Measurements from ENCODE around the gene SNAPIN. TPM values are rescaled to one million over a fixed set of nuclear protein-coding genes. Genes with fewer than 3 reads are reported as not detected.

The SNAPIN gene, protein sequence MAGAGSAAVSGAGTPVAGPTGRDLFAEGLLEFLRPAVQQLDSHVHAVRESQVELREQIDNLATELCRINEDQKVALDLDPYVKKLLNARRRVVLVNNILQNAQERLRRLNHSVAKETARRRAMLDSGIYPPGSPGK
- 42.6 TPM for polyA plus RNA-seq (2013, experiment 1 of 2; ENCODE audit: insufficient read length)
- polyA plus RNA-seq (2013, experiment 2 of 2; ENCODE audit: insufficient read length): 39.0 TPM

DNA sequence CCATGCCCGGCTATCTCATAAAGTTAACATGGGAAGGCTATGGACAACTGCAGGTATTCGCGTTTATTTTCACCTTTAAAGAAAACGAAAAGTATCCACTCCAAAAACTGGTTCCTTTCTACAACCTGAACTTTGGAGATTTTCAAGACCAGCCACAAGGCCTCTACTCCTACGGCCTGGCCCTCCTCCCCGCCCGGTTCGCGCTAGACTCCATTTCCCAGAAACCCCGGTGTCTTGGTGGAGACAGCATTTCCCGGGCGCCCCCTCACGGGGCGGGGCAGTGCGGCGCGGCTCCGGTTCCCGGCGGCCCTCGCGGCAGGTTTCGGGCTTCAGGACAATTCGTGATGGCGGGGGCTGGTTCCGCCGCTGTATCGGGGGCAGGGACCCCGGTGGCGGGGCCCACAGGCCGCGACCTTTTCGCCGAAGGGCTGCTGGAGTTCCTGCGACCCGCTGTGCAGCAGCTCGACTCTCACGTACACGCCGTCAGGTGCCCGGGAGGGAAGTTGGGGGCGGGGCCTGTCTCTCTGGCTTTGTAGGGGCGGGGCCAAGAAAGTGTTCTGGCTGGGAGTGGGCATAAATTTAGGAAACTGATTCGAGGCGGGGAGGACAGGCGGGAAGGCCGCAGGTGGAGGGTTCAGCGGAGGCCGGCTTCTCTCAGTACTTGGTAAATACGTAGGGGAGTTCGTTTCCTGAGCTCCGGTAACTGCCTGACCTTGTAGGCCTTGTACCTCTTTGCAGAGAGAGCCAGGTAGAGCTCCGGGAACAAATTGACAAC, at the start of gene SNAPIN:
TSS of gene SNAPIN (plus strand) at position 304 of the 775 bp plus-strand sequence. CDS start at position 345, 41 bp downstream.
- peak; percentile 92 for DNase-seq

DNA sequence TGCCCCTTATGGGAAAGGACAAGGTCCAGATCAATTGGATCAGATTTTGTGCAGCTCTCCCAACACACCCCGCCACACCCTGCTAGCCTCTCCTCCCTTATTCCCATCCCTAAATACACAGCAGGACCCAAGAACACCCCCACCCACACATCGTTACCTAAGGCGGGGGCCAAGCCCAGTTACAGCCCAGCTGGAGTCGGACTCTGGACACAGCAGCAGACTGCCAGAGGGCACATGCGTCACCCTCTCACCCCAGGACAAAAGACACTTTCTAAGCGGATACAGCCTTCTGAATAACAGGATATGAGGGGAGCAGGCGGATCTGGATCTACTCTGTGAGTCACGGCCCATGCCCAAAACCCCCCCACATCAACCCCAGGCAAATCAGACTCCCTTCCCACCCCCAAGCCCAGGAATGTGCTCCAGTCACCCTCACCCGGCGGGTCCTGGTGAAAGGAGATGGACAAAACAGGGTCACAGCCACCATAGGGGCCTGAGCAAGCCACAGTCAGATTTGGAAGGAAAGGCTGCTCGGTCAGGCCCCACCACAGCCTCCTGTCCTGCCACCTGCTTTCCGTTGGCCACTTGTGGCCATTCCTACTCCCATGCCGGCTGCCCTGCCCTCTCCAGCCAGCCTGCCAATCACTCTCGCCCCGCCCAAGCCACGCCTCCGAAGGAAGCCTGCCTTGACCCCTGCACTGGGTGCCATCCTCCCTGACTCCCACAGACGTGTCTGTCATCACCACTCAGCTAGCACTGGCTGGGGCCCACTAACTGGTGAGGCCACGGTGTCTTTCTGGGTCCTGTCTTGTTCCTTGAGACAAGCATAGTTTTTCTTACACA, 49.5 kb upstream of the SNAPIN start:
- peak; percentile 97 for DNase-seq

DNA sequence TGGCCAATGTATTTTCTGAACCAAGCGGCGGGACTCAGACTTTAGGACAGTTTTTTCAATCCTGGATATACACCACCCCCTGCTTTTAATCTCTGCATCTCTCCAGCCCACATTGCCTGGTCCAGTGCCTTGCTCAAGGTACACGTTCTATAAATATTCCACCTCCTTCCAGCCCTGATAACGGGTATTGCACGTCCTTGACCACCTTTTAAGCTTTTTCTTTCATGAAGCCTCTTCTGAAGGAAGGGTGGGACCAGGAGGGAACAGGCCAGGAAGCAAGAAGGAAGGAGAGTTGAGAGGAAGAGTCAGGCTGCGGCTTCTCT, 49.0 kb upstream of the SNAPIN start:
- DNase-seq: no peak

DNA sequence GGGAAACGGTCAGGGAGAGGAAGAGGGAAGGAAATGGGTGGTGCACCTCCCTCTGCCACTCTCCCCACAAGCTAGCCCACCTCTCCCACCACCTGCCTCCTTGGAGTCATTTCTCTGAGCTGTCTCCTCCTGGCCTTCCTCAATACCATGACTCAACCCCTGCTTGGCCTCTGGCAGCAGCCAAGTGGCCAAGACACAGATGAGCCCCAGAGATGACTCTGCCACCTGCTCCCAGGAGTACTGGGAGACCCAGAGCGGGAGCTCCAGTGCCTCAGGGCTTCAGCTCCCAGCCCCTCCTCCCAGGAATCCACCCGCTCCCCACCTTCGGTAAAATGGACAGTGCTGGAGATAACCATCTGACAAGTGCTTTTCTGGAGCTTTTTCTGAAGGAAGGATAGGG, 48.2 kb upstream of the SNAPIN start:
- no peak for DNase-seq

DNA sequence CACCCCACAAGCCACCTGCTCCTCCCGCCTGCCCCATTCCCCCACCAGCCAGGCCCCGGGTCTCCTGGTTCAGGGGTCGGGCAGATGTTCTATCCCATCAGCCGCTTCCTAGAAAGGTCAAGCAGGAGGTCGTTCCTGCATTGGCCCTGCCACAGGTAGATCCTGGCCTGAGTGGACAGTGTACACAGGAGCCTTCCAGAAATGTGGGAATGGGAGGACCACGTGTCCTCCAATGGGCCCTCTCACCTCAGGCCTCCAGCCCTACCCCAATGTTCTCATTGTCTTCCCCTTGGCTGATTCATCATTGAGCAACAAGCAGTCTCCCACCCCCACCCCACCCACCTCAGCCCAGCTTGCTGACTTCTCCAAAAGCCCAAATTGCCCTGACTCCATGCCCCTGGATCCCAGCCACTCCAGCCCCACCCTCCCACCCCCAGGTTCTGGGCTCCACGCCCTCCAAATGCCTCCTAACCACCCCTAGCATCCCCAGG, 47.6 kb upstream of the SNAPIN start:
- DNase-seq: no peak

DNA sequence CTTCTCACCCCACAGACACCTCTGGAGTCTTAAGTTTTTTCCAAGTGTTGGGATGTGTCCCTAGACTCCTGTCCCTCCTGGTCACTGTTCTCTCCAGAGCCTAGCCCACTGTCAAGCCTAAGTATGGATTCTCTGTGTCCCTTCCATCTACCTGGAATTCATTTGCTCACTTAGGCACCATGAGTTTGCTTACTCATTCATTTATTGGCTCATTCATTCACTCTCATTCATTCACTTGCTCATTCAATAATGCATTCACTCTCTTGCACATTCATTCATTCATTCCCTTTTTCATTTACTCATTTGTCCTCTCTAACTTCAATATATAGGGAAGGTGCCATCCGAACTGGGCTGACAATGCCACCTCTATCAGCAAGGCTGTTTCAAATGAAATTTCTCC, 47.1 kb upstream of the SNAPIN start:
- DNase-seq: no peak

DNA sequence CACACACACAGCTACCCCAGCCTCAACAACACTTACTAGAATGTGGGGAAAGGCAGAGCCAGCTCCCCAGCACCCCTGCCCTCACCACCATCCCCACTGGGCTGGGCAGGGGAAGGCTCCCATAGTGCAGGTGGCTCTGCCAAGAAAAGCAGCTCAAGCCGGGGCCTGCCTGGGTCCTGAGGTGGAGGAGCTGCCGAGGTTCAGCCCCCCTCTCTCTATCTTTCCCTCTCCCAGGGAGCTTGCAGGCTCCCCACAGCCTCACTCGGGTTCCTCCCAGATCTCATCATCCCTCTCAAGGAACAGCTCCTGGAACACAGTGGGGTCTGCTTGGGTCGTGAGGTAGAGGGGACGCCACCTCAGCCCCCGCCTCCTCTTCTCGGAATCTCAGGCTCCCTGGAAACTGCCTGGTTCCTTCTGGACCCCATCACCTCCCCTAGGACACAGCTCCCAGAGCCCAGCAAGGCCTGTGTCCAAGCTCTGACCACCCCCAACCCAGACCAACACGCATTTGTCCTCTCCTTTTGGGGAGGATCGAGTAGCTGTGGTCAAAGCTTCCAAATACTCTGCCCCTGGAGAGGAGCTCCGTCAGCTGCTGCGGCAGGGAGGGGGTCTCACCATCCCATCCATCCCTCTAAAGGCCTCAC, 46.3 kb upstream of the SNAPIN start:
- no peak for DNase-seq

DNA sequence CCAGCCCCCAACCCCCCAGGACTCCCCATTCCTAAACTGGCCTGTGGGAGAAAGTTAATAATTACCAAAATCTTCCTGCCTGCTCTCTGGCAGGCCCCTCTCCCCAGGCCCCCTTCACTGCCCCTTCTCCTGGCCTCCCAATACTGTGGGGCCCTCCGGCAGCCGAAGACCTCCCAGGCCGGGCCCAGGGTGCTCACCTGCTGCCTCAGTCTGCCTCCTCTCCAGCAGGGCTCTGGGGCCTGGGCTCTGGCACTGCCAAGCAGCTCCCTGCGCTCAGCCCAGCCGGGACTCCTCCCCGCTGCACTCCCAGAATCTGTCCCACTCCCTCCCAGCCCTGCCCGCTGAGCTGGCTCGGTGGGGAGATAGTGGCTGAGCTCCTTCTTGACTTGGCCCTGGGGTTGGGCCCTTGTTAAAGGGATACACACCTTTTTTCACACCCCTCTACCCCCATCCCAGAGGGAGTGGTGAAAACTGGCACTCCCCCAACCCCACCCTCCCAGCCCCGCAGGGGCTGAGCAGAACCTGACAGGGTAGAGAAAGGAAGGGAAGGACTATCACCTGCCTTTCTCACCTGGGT, 45.7 kb upstream of the SNAPIN start, which contains the start of gene S100A16:
TSS of gene S100A16 (minus strand) at position 383 of the 577 bp plus-strand sequence. CDS start 4,986 bp downstream, outside the sequence.
- peak; percentile 82 for DNase-seq

DNA sequence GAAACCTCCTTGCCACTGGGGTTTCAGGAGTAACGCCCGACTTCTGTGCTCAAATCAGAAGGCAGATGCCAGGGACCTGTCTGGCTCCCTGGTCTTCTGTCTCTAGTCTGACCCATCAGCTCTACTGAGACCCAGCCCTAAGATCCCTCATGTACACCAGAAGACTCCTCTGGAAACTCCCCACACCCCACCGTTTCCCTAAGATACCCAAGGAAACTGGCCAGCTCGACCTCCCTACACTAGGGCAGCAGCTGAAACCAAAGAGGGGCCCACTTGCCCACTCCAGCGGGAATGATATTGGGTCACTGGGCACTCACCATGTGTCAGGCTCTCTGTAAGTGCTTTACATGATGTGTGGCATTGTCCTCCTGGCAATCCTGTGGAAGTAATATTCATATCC, 45.1 kb upstream of the SNAPIN start:
- no peak for DNase-seq

DNA sequence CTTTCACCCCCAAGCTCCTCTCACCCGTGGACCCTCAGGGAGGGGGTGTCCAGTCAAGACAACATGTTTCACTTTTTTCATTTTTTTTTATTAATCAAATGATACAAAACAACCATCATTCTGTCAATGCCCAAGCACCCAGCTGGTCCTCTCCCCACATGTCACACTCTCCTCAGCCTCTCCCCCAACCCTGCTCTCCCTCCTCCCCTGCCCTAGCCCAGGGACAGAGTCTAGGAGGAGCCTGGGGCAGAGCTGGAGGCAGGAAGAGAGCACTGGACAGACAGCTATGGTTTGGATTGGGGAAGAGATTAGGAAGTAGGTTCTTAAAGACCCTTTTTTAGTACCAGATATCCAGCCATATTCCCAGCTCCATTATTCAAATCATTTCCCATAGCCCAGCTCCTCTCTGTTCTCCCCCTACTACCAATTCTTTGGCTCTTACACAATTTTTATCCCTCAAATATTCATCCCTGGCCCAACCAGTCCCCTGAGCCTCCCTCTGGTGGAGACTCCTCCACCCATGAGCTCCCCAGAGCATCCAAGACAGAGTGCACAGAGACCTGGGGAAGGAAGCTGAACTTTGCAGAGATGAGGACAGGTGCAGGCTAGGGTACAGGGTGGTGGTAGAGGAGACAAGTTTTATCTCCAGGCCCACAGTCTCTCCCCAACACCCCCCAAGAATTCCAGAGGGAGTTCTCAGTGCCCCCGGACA, 44.2 kb upstream of the SNAPIN start:
- DNase-seq: no peak

DNA sequence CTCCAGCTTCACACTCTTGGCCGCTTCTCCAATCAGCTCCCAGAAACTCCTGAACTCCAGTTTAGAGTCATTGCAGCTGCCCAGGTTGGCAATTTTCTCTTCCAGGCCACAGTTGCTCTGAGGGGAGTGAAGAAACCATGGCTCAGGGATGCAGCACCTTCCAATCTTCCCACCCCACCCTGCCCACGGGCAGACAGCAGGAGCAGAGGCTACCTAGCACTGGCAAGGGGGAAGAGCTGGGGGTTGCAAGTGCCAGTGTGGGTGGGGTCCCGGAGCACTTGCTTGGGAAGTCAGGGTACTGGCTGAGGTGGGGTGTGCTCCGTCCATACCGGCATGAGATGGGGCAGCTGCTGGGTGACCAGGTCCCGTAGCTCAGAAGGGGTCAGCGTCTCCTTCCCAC, 43.6 kb upstream of the SNAPIN start:
- no peak for DNase-seq

DNA sequence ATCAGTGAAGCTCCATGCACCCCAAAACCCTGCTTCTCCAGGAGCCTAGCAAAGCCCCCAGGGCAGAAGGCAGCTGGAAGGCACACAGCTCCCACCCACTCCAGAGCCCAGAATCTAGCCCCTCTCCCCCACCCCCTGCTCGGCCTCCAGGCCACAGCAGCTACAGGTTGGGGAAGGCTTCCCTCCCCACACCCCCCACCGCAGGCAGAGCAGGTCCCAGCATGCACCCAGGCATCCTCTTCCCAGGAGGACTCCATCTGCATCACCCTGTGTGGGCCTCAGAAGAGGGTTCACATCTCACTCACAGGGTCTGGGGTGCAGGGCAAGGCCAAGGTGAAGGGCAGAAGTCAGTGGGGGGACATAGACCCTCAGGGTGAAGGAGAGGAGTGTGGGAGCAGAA, 43.1 kb upstream of the SNAPIN start:
- DNase-seq: no peak

DNA sequence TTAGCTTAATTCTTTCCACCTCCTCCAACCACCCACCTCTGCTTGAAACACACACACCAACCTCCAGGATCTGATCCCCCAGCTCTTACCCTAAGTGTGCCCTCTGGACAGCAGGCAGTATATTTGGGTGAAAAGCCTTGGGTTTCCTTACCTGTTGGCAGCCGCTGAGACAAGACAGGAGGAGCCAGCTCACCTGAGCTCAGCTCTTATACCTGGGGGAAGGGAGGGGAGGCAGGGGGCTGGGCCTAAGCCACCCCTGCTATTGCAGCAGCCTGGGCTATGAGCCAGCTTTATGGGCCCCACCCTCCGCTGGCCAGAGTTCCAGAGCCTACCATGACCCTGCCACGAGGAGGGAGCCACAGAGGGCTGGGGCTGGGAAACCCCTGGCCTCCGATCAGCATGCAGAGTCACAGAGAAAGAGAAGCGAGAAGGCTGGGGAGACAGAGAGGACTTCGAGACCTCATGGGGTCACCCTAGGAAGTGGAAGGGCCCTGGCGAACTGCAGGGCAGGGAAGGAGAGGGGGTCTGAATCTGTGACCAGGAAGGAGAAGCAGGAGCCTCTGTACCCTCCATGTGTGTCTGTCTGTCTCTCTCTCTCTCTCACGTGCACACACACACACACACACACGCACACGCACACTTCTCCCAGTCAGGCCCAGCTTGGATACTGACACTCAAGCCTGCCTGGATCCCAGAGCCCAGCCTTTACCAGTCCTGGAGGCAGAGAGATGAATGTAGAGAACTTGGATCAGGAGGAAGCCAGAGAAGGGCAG, 42.2 kb upstream of the SNAPIN start, which contains the start of gene S100A14:
TSS of gene S100A14 (minus strand) at position 182 of the 773 bp plus-strand sequence. CDS start 467 bp downstream, outside the sequence.
- no peak for DNase-seq

DNA sequence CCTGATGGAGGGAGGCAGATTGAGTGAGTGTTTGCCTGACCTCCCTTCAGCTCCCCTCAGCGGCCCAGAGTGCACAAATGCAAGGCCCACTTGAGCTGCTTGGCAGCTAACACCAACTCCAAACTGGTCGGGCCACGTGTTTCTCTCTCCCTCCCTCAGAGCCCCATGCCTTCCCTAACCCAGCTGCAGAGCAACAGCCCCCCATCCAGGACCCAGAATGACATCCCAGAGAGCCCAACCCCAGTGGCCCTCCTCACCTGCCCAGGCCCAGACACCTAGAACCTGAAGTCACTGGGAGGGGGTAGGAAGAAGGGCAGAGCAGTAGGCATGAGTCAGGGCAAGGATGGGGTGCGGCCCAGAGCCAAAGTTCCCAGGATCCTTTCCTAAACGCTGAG, 41.6 kb upstream of the SNAPIN start:
- no peak for DNase-seq

DNA sequence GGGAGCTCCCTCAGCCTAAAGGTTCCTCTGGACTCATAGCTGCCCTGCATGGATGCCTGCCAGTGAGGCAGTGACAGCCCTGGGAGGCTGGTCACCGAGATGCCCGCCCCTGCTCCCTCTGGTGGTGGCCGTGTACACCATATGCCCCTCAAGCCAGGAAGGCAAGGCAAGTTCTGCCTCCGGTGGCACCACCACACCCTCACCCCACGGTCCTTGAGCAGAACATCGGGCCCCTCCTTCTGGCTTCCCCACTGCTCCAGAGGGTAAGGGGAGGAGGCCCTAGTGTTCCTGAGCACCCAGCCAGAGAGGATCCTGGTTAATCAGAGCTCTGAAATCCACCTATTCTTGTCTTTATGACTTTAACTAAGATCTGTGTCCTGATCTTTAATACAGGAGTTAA, 40.8 kb upstream of the SNAPIN start:
- DNase-seq: peak; percentile 73

DNA sequence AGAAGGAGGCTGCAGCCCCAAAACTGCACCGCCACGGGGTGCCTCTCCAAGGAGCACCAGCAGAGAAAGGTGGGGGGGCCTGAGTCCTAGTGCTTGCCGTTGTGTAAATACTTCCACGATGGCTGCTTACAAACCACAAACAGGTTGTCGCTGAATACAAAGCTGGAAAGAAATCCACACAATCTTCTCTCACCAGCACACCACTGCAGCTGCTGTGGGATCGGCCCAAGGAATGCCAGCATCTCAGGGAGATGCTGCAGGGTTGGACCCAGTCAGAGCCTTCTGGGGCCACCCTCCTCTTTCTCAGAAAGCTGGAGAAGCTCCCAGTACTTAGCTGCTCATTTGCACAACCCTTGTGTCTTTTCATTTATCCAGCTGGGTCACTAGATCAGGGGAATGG, 39.3 kb upstream of the SNAPIN start:
- DNase-seq: no peak

DNA sequence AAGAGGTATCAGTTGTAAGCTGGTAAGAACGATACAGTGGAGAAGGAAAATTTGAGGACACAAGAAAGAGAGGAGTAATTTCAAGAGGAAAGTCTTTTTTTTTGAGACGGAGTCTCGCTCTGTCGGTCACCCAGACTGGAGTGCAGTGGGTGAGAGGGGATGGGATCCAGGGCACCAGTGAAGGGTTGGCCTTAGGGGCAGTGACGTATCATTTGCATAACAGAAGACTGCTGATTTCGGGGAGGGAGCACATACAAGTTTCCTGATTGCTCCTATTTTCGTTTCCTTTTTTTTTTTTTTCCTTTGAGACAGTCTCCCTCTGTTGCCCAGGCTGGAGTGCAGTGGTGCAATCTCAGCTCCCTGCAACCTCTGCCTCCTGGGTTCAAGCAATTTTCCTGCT, 35.4 kb upstream of the SNAPIN start:
- no peak for DNase-seq

DNA sequence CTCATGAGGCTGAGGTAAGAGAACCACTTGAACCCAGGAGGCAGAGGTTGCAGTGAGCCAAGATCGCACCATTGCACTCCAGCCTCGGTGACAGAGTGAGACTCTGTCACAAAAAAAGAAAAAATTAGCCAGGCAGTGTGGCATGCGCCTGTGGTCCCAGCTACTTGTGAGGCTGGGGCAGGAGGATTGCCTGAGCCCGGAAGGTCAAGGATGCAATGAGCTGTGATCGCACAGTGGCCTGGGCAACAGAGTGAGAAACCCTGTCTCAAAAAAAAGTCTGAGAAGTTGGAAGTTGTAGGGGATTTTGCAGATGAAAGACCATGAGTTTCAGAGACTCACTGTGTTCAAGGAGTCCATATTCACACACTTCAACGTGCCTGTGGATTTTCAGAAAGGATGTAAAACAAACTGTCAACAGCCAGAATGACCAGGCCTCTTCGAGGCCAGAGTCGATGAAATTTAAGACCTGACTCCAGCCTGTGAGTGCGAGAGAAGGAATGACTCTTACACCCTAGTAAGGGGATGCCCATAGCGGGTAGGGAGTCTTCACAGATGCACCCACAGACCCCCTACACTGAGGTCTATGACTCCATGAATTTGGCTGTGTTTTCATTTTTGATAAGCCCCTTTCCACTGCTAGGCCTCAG, 33.4 kb upstream of the SNAPIN start:
- no peak for DNase-seq

DNA sequence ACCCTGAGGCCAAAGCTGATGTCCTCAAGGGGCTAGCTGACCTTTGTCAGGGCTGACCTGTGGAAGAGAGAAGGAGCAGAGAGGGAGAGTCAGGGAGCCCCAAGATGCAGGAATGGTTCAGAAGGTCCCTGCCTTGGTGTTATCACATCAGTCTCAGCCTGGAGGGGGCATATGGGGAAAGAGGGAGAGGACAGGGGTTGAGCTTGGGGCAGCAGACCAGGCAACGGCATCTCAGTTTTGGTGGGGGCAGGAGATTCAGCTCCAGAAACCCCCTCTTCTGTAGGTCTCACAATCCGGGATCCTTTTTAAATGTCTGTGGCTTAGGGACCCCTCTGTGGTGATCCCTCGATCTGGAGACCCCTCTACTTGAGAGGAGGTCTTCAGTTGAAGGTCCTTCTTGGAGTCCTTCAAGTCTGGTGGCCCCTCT, 32.0 kb upstream of the SNAPIN start:
- DNase-seq: no peak
